ENCODE results near the gene SWSAP1. TPM values are rescaled to one million over a fixed set of nuclear protein-coding genes. Genes with fewer than 3 reads are reported as not detected.

The SWSAP1 gene
- polyA plus RNA-seq, 3 donors = 5.9 to 11.5 (median 8.7) TPM

GRCh38 chr19:11356676-11357550, 17.6 kb upstream of the SWSAP1 start:
- DNase-seq = no peak
- H4K20me1 ChIP-seq (ENCODE audit: insufficient read depth, low read length) = peaks cover 50% of the 10 kb centered on the region
- H3K4me1 ChIP-seq (ENCODE audit: control insufficient read depth in 1 of 2, insufficient read depth in 2 of 2, low read length in 2 of 2) = peaks cover 18 to 26% of the 10 kb centered on the region in 2 donors
- H3K36me3 Mint-ChIP-seq = peaks cover 40 to 68% of the 10 kb centered on the region in 2 donors
- no peaks in the 10 kb centered on the region for H3K9me3 ChIP-seq (replicated peaks in 1 of 2; ENCODE audit: control insufficient read depth in 1 of 2, insufficient read depth in 1 of 2, low read length in 2 of 2)
- no peaks in the 10 kb centered on the region for H3K27me3 ChIP-seq (ENCODE audit: control insufficient read depth in 2 of 2, insufficient read depth in 2 of 2, low read length in 2 of 2)
- H3K9me3 Mint-ChIP-seq = peaks cover 0 to 2% (median 0%) of the 10 kb centered on the region in 7 donors
- H3K4me2 ChIP-seq (replicated peaks; ENCODE audit: extremely low read depth, low read length, poor library complexity, severe bottlenecking) = peak overlapping the region; percentile 95
- peaks cover 27 to 44% of the 10 kb centered on the region in 2 donors for H3K36me3 ChIP-seq (replicated peaks in 1 of 2; ENCODE audit: control insufficient read depth in 1 of 2, insufficient read depth in 2 of 2, low read length in 2 of 2)
- H3K4me3 ChIP-seq (replicated peaks in 1 of 3; ENCODE audit: low read depth in 2 of 3, low read length in 3 of 3) = peak overlapping the region in 1 of 3 experiments; percentile 87
- no peak overlapping the region for H2AFZ ChIP-seq (ENCODE audit: insufficient read depth, low read depth, low read length, poor library complexity, severe bottlenecking)
- peak overlapping the region in 4 of 7 donors; percentile 7 to 88 (median 66) for H3K27ac Mint-ChIP-seq
- H3K79me2 ChIP-seq (ENCODE audit: insufficient read depth, low read length) = peaks cover 14% of the 10 kb centered on the region
- 83% methylated on average over 5 of the region's 11 CpGs for WGBS (ENCODE audit: insufficient coverage)
- no peak overlapping the region for H3K27ac ChIP-seq (ENCODE audit: low read depth in 1 of 2, low read length in 2 of 2)
- intact Hi-C loops (cut with micrococcal nuclease) = no loop called here
- no peak overlapping the region for H3K9ac ChIP-seq (ENCODE audit: insufficient read depth, low read length, poor library complexity, severe bottlenecking)
- H3K4me3 Mint-ChIP-seq = peak overlapping the region in 1 of 2 donors; percentile 96
- peaks cover 4 to 6% (median 5%) of the 10 kb centered on the region in 3 donors for H3K27me3 Mint-ChIP-seq (ENCODE audit: low read depth in 3 of 3)
- TF ChIP-seq CTCF (IDR thresholded peaks at IDR 0.05) = no peak
- peaks cover 38% of the 10 kb centered on the region for H3K4me1 Mint-ChIP-seq

GRCh38 chr19:11359421-11359820, 15.0 kb upstream of the SWSAP1 start:
- H3K27me3 ChIP-seq (ENCODE audit: control insufficient read depth in 2 of 2, insufficient read depth in 2 of 2, low read length in 2 of 2) = no peaks in the 10 kb centered on the region
- DNase-seq = no peak
- peaks cover 65% of the 10 kb centered on the region for H4K20me1 ChIP-seq (ENCODE audit: insufficient read depth, low read length)
- H3K9me3 Mint-ChIP-seq = peaks cover 0 to 2% (median 0%) of the 10 kb centered on the region in 7 donors
- H3K4me3 ChIP-seq (replicated peaks in 1 of 3; ENCODE audit: low read depth in 2 of 3, low read length in 3 of 3) = no peak overlapping the region
- peaks cover 14% of the 10 kb centered on the region for H3K79me2 ChIP-seq (ENCODE audit: insufficient read depth, low read length)
- peaks cover 18 to 26% of the 10 kb centered on the region in 2 donors for H3K4me1 ChIP-seq (ENCODE audit: control insufficient read depth in 1 of 2, insufficient read depth in 2 of 2, low read length in 2 of 2)
- no peak overlapping the region for H3K9ac ChIP-seq (ENCODE audit: insufficient read depth, low read length, poor library complexity, severe bottlenecking)
- no peak overlapping the region for H3K4me2 ChIP-seq (replicated peaks; ENCODE audit: extremely low read depth, low read length, poor library complexity, severe bottlenecking)
- no peaks in the 10 kb centered on the region for H3K9me3 ChIP-seq (replicated peaks in 1 of 2; ENCODE audit: control insufficient read depth in 1 of 2, insufficient read depth in 1 of 2, low read length in 2 of 2)
- H3K27ac Mint-ChIP-seq = peak overlapping the region in 1 of 7 donors; percentile 23
- H3K4me1 Mint-ChIP-seq = peaks cover 38% of the 10 kb centered on the region
- H3K36me3 Mint-ChIP-seq = peaks cover 50 to 81% of the 10 kb centered on the region in 2 donors
- WGBS (ENCODE audit: insufficient coverage) = 97% methylated on average over 10 of the region's 11 CpGs
- H2AFZ ChIP-seq (ENCODE audit: insufficient read depth, low read depth, low read length, poor library complexity, severe bottlenecking) = no peak overlapping the region
- no peak for TF ChIP-seq CTCF (IDR thresholded peaks at IDR 0.05)
- peaks cover 46 to 69% of the 10 kb centered on the region in 2 donors for H3K36me3 ChIP-seq (replicated peaks in 1 of 2; ENCODE audit: control insufficient read depth in 1 of 2, insufficient read depth in 2 of 2, low read length in 2 of 2)
- H3K27ac ChIP-seq (ENCODE audit: low read depth in 1 of 2, low read length in 2 of 2) = no peak overlapping the region
- intact Hi-C loops (cut with micrococcal nuclease) = no loop called here
- no peak overlapping the region for H3K4me3 Mint-ChIP-seq
- peaks cover 4 to 5% (median 4%) of the 10 kb centered on the region in 3 donors for H3K27me3 Mint-ChIP-seq (ENCODE audit: low read depth in 3 of 3)

Measured in CD14-positive monocyte (primary cell).